ENCODE results near the gene YDJC.
"Not testable (repeated sequence)": the region's sequence is repeated elsewhere in the genome, so short reads cannot be mapped to it uniquely, and the experiment has no call there.

Gene YDJC

GRCh38 chr22:21605887-21606564 is 23.8 kb downstream of the YDJC start:
- no peak for DNase-seq

GRCh38 chr22:21603973-21604372 is 25.8 kb downstream of the YDJC start:
- no peak for DNase-seq

- DNase-seq, result no peak
Observed at GRCh38 chr22:21602579-21602978, 27.2 kb downstream of the YDJC start.

- no peak for DNase-seq
Observed at GRCh38 chr22:21599053-21599893, 30.5 kb downstream of the YDJC start.

GRCh38 chr22:21598302-21598701 is 31.5 kb downstream of the YDJC start:
- no peak for DNase-seq

GRCh38 chr22:21596356-21597135 is 33.3 kb downstream of the YDJC start:
- not testable (repeated sequence) for DNase-seq

- no peak for DNase-seq
Observed at GRCh38 chr22:21594865-21595452, 34.9 kb downstream of the YDJC start.

- no peak for DNase-seq
Observed at GRCh38 chr22:21593406-21594232, 36.2 kb downstream of the YDJC start.

GRCh38 chr22:21592422-21592821 is 37.4 kb downstream of the YDJC start:
- DNase-seq, result no peak

- no peak for DNase-seq
Observed at GRCh38 chr22:21591695-21592094, 38.1 kb downstream of the YDJC start.

- no peak for DNase-seq
Observed at GRCh38 chr22:21590809-21591641, 38.8 kb downstream of the YDJC start.

GRCh38 chr22:21589396-21589795 is 40.4 kb downstream of the YDJC start:
- DNase-seq, result no peak

- DNase-seq, result peak in 1 of 5 donors; percentile 77
Observed at GRCh38 chr22:21587803-21588611, 41.8 kb downstream of the YDJC start.

GRCh38 chr22:21585389-21585788 is 44.4 kb downstream of the YDJC start:
- DNase-seq, result no peak

- no peak for DNase-seq
Observed at GRCh38 chr22:21582801-21583740, 46.8 kb downstream of the YDJC start.

- not testable (repeated sequence) for DNase-seq
Observed at GRCh38 chr22:21581009-21581713, 48.7 kb downstream of the YDJC start.

- DNase-seq, result not testable (repeated sequence)
Observed at GRCh38 chr22:21580623-21581007, 49.2 kb downstream of the YDJC start.

- no peak for DNase-seq
Observed at GRCh38 chr22:21579474-21579851, 50.4 kb downstream of the YDJC start.

Measured in T-helper 1 cell (primary cell).